Measurements from ENCODE around the gene TMEM119. TPM values are rescaled to one million over a fixed set of nuclear protein-coding genes. Genes with fewer than 3 reads are reported as not detected.
"Not testable (repeated sequence)": the region's sequence is repeated elsewhere in the genome, so short reads cannot be mapped to it uniquely, and the experiment has no call there.

Gene TMEM119
- total RNA-seq, 2 donors from 2014 or later: 3.0 to 4.3 TPM

DNA sequence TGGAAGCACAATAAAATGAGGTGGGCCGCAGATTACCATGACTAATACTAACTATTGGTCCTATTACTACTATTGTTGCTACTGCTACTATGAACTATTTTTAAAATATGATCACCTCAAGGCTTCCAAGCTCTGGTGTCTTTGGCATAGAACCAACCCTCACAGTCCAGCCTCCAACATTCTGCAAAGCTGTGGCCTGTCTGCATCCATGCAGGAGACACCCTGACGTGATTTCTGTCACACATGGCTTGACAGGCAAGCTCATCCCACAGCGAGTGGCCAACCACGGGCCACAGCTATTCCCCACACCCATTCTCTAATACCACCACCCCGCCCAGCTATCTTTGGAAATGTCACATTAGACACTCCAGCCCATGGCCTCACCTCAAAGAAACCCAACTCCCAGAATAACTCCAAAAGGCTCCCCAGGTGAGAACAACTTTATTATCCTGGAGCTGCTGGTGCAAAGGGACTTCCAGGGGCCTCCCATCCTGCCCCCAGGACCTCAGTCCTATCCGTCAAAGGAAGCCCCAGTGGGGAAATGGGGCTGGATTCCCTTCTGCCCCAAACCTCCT is 21.1 kb downstream of the TMEM119 start:
- ATAC-seq: peak; percentile 69 to 88
- intact Hi-C loops (cut with DNase I): loop anchor here in 1 of 2 donors (10.0 kb wide), 1 partner anchor 238 kb away; no protein-coding TSS in a partner anchor
- no peak for DNase-seq

DNA sequence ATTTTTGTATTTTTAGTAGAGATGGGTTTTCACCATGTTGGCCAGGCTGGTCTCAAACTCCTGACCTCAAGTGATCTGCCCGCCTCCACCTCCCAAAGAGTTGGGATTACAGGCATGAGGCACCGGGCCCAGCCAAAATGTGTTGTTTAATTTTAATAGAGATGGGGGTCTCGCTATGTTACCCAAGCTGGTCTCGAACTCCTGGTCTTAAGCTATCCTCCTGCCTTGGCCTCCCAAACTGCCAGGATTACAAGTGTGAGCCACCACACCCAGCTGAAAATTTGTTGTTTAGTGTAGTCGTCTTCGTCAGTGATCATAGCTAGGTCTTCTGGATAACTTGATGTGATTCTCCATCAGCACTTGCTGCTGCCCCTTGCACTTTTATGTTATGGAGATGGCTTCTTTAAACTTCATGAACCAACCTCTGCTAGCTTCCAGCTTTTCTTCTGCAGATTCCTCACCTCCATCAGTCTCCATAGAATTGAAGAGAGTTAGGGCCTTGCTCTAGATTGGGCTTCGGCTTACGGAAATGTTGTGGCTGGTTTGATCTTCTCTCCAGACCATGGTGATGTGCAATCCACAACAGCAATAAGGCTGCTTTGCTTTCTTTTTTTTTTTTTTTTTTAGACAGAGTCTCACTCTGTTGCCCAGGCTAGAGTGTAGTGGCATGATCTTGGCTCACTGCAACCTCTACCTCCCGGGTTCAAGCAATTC is 22.5 kb downstream of the TMEM119 start:
- intact Hi-C loops (cut with DNase I): loop anchor here in 1 of 2 donors (10.0 kb wide), 1 partner anchor 239 kb away; no protein-coding TSS in a partner anchor
- ATAC-seq (no peak), DNase-seq (no peak)

DNA sequence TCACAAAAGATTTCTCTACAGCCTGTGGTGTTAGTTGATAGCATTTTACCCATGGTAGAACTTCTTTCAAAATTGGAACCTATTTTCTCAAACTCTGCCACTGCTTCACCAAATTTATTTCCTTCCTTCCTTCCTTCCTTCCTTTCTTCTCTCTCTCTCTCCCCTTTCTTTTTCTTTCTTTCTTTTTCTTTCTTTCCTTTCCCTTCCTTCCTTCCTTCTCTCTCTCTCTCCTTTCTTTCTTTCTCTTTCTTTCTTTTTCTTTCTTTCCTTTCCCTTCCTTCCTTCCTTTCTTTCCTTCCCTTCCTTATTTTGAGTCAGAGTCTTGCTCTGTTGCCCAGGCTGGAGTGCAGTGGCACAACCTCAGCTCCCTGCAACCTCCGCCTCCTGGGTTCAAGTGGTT is 23.6 kb downstream of the TMEM119 start:
- DNase-seq, ATAC-seq: not testable (repeated sequence)
- intact Hi-C loops (cut with DNase I): loop anchor here in 1 of 2 donors (10.0 kb wide), 1 partner anchor 241 kb away; no protein-coding TSS in a partner anchor

DNA sequence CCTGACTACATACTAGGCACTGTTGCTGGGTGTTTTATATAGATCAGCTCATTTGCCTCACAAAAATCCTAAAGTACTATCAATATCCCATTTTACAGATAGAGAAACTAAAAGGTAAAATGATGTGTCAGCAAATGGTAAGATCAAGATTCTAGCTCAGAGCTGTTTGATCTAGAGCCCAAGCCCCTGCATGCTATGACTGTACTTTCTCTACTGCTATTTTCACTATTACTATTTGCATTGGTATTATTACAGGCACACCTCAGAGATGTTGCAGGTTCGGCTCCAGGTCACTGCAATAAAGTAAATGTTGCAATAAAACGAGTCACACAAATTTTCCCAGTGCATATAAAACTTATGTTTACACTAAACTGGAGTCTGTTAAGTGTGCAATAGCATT is 24.6 kb downstream of the TMEM119 start:
- intact Hi-C loops (cut with DNase I): loop anchor here in 1 of 2 donors (10.0 kb wide), 1 partner anchor 241 kb away; no protein-coding TSS in a partner anchor
- no peak for DNase-seq
- ATAC-seq: no peak

DNA sequence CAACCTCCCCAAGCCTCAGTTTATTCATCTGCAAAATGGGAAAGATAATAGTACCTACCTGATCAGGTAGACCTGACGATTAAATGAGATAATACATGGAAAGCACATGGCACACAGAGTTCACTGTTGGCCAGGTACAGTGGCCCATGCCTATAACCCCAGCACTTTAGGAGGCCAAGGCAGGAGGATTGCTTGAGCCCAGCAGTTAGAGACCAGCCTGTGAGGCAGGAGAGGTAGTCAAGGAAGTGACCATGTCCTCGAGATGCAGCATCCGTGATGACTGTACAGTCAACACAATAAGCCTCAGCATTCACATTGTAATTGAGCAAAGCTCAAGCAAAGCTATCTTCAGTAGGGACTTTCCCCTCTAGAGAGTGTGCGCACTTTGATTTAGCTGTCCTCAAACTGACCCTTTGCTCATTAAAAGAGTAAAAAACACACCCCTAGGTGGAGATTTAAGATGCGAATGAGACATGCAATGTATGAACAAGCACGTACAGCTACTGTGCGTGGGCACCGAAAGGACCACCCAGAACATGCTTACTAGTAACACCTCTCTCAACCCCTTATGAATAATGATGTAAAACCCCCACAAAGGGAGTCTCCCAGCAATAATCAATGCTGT is 25.6 kb downstream of the TMEM119 start:
- intact Hi-C loops (cut with DNase I): loop anchor here in 1 of 2 donors (10.0 kb wide), 1 partner anchor 243 kb away; no protein-coding TSS in a partner anchor
- DNase-seq (no peak), ATAC-seq (no peak)

DNA sequence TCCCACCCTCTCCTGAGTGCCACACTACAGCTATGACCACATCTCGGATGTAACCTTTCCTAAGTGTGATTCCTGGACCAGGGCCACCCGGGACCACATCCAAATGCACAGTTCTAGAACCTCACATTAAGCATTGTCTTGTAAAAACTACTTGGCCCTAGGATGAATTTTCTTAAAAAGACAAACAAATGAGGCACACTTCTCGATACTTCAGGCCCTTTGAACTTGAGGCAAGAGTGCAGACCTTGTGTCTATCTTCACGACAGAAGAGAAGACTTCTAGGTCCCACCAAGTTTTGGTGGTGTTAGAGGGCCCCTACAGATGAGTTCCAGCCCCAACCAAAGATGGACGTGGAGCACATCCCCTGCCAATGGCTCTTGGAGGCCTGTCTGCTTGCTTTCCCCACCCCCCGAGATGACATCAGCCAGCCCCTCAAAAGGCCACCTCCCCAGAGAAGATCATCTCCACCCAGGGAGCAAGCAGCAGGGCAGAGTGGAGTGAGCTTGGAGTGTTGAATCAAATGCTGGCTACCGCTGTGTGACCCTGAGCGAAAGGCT is 26.2 kb downstream of the TMEM119 start:
- no peak for DNase-seq
- intact Hi-C loops (cut with DNase I): loop anchor here in 1 of 2 donors (10.0 kb wide), 1 partner anchor 243 kb away; no protein-coding TSS in a partner anchor
- ATAC-seq: no peak

DNA sequence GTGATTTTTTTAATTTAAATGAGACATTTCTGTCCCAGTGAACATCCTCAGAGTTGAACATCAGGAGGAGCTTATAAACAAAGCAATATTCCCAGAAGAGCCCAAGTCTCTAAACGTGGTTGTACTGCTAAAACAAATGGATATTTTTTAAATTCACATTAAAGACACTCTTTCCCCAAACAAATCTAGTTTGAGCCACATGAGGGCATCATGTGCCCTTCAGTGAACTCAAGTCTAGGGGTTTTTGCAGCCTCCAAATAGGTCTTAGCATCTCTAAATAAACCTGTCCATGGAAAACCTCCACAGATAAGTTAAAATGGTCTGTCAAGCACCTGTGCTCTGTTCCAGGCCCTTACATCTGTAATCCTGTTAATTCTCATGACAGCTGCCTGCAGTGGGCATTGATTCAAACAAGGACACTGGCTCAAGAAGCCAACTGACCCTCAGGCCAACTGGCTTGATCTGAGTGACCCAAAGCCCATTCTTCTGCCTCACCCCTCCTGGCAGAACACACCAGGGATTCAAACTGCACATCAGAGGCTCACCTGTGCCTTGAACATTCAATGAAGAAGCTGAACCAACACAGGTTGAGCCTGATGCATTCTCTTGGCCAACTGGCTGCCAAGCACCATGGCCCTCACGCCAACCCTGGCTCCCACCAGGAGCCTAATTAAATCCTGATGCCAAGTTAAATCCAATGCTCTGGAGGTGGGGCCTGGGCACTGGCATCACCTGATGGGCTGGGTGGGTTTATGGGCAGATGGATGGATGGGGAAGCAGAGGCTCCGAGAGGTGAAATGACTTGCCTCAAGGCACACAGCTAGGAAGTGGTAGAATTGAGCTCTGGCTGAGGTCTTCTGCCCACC is 26.9 kb downstream of the TMEM119 start:
- no peak for DNase-seq
- intact Hi-C loops (cut with DNase I): loop anchor here in 1 of 2 donors (10.0 kb wide), 1 partner anchor 244 kb away; no protein-coding TSS in a partner anchor
- no peak for ATAC-seq

DNA sequence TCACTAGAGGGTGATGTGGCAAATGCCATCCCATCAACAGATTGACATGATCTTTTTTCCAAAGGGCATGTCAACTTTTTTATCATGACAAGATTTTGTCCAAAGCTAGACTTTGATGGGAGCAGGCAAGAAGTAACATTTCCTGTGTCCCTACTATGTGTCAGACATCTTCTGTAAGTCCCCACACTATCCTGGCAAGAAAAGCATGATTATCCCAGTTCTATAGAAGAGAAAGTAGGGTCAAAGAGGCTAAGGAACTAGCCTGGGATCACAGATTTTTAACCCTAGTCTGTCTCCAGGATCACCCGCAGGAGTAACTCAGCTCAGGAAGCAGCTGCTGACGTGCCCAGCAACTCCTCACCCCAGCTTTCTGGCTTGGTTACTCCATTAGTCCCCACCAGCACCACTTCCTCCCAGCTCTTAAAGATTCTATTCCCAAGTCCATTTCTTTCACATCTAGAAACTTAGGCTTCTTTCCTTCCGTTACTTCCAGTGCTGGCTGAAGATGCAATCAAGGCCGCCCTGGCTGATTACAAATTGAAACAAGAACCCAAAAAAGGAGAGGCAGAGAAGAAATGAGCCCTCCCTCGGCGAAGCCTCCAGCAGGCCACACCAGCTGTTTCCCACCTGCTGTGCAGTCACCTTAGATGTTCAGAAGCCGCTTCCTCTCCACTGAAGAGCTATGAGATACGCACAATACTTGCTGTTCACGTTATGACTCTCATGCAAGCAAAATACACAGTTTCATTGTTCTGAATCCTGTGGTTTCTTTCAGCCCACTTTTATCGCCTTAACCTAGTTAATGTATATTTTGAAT is 29.3 kb downstream of the TMEM119 start:
- no peak for ATAC-seq
- intact Hi-C loops (cut with DNase I): loop anchor here (5.0 to 10.0 kb wide), 5 partner anchors 49 to 526 kb away; partner anchors contain the start of genes ALKBH2 (in 1 of the 2), SSH1 (in 1 of the 2) and UNG (in 1 of the 2)

DNA sequence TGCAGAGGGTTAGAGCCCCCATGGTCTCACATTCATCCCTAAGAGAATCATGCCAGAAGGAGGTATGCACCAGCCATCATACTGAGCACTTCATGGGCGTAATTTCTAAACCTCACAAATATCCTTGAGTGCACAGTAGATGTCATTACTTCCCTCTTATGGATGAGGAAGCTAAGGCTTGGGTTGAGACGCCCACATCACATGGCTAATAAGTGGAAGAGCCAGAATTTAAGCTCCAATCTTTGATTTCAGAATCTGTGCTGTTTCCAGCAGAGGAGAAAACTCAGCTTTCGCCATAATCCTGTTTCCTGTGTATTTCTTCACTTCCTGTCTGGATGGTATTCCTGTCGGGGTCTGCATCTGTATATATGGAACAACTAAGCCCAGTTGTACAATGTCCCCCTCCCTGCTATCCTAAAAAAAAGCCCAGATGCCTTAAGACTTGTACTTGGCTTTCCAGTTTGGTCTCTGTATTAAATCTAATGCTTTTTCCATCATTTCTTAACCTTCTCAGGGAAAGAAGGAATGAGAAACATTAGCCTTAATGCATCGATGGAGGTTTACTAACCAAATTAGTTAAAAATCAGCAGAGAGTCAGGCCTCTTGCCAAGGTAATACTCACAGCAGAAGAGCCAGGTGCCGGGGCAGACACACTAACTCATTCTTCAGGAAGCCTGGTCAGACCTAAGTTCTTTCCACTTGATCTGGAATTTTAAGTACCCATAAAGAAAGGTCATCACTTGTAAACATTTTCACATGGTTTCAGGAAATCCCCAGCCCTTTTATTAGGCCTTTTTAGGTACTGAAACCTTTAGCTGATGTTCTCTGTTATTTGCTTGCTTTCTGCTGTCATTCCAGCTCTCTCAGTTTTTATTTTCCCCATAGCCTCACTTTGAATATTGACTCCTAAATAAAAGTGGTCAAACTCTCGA is 30.2 kb downstream of the TMEM119 start:
- intact Hi-C loops (cut with DNase I): loop anchor here (5.0 to 10.0 kb wide), 5 partner anchors 50 to 527 kb away; partner anchors contain the start of genes ALKBH2 (in 1 of the 2), SSH1 (in 1 of the 2) and UNG (in 1 of the 2)
- DNase-seq: no peak
- ATAC-seq: no peak

More for the DNA sequence above, 29.3 kb downstream of the TMEM119 start:
- no peak for DNase-seq

DNA sequence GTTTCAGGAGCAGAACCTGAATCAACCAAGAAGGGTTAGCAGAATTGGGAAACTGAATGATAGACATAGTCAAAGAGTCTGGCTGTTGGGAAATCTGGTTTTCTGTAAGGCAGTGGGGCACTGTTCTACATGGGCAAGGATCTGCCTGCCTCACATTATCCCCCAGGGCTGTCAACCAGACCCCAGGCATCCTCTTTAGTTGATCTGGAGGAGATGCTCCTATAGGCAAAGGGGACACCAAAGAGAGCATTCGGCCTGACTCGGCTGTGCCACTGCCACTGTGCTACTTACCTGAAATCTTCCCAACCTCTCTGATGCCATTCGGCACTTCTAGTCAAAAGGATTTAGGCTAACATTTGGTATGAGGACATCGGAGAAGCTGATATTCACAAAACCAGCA is 31.4 kb downstream of the TMEM119 start:
- no peak for ATAC-seq

DNA sequence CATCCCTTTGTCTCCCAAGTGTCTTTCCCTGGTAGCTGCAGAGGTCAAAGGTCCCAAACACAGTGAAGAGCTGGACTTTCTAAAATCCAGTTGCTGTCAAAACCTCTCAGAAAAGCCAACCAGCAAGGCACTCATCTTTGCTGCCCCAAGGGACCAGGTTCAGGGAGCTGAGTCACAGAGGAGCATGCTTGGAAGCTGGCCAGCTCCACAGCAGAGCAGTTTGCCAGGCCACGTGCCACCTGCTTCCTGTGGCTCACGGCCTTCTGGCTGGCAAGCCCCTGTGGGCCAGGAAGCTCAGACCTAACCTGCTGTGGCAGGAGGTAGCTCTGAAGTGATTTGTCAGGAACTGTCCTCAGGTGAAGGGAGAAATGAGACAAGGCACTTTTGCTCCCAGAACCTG is 31.9 kb downstream of the TMEM119 start:
- DNase-seq (peak; percentile 66), ATAC-seq (no peak)
- intact Hi-C loops (cut with DNase I): loop anchor here (5.0 to 10.0 kb wide), 5 partner anchors 51 to 529 kb away; partner anchors contain the start of genes ALKBH2 (in 1 of the 2), SSH1 (in 1 of the 2) and UNG (in 1 of the 2)

More for the DNA sequence above, 31.4 kb downstream of the TMEM119 start:
- DNase-seq: no peak
- intact Hi-C loops (cut with DNase I): loop anchor here (5.0 to 10.0 kb wide), 5 partner anchors 51 to 528 kb away; partner anchors contain the start of genes ALKBH2 (in 1 of the 2), SSH1 (in 1 of the 2) and UNG (in 1 of the 2)

DNA sequence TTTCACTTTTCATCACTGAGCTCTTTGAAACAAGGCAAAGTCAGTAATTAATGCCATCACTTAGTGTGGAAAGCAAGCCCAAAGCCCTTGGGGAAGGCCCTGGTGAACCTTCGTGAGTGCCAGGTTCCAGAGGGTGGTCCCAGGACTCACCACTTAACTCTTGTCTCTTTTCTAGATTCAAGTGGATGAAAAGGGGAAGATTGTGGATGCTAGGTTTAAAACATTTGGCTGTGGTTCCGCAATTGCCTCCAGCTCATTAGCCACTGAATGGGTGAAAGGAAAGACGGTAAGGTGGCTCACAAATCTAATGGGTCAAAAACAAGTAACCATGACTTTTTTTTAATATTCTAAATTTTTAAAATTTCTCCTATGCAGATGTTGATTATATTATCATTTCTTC is 32.7 kb downstream of the TMEM119 start:
- intact Hi-C loops (cut with DNase I): loop anchor here (5.0 to 10.0 kb wide), 5 partner anchors 52 to 530 kb away; partner anchors contain the start of genes ALKBH2 (in 1 of the 2), SSH1 (in 1 of the 2) and UNG (in 1 of the 2)
- no peak for ATAC-seq

DNA sequence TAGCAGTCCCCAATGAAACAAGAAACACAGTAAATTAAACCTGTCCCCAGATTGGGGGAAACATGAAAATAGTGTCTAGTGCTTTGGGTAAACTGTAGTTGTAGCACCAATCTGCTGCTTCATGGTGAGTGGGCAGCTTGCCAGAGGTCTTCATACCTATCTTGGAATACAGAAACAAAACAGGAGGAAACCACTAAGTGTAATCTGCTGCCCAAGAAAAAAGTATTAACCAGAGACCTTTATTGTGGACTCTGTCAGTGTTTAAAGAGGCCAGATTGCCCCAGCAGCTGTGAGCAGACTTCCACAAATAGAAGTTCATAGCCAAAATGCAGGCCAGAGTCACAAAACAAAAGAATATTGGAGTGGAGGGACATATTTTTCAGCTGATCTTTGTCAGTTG is 33.2 kb downstream of the TMEM119 start:
- no peak for ATAC-seq
- DNase-seq: no peak
- intact Hi-C loops (cut with DNase I): loop anchor here (5.0 to 10.0 kb wide), 6 partner anchors 53 to 530 kb away; partner anchors contain the start of genes ALKBH2 (in 2 of the 2), SSH1 (in 1 of the 2) and UNG (in 1 of the 2)

More for the DNA sequence above, 32.7 kb downstream of the TMEM119 start:
- DNase-seq: no peak

DNA sequence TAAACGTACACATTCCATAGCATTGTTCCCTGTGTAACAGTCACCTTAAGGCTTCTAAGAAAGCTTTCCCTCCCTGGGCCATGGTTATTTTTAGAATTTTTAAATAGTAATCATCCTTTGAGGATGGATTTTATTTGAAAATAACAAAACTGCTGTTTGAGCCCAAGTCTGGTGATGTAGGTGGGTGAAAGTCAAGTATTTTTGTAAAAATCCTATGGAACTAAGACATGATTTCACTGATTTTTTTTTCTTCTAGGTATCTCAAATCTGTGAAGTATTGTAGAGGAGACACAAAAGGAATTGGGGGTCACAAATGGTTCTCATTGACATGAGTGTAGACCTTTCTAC is 34.1 kb downstream of the TMEM119 start:
- ATAC-seq (no peak), DNase-seq (no peak)
- intact Hi-C loops (cut with DNase I): loop anchor here (1.0 to 10.0 kb wide), 4 partner anchors 55 to 531 kb away; partner anchors contain the start of genes ALKBH2 (in 2 of the 2), SSH1 (in 1 of the 2) and UNG (in 1 of the 2)

DNA sequence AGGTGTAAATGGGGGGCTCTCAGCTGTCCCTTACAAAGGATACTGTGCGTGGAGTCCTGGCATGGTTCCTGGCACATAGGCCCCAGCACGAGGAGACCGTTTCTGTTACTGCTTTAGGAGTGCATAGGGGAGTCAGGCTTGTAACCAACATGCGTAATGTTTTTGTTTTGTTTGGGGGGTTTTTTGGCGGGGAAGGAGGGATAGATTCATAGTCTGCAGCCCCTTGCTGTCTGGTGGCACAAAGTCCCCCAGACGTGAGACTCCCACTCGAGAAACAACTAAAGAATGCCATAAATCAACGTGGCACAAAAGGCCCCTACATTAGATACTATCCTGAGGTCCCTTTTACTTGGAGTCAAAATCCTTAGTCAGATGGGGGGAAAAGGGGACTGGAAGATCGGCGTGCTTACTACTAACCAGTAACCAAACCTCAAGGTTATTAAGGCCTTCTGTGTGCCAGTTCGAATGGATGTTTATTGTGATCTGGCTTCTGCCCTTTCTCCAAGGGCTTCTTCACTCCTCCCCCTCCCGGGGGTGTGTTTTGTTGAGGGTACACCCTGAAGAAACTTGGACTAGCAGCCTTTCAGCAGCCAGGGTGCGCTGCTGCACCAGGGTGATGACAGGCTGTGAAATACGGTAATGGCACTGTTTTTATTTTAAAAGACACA is 34.6 kb downstream of the TMEM119 start:
- peak; percentile 50 to 63 for ATAC-seq
- DNase-seq: peak; percentile 90
- intact Hi-C loops (cut with DNase I): loop anchor here (1.0 to 10.0 kb wide), 4 partner anchors 55 to 532 kb away; partner anchors contain the start of genes ALKBH2 (in 2 of the 2), SSH1 (in 1 of the 2) and UNG (in 1 of the 2)

Measured in left cardiac atrium (tissue), 4 donors.